Superior temporal gyrus (tissue), 1 donor: ENCODE results near the gene OTUB1.
A peak's percentile ranks its signal among the peaks of the same experiment; 100 is the strongest.
"Not testable (repeated sequence)": the region's sequence is repeated elsewhere in the genome, so short reads cannot be mapped to it uniquely, and the experiment has no call there.

Experiments used
- DNase-seq: peaks from one replicate; pipeline ENCODE4 v3.0.0-alpha.2; 2016; ENCODE audit errors: extremely low spot score

The OTUB1 gene, protein sequence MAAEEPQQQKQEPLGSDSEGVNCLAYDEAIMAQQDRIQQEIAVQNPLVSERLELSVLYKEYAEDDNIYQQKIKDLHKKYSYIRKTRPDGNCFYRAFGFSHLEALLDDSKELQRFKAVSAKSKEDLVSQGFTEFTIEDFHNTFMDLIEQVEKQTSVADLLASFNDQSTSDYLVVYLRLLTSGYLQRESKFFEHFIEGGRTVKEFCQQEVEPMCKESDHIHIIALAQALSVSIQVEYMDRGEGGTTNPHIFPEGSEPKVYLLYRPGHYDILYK

DNA sequence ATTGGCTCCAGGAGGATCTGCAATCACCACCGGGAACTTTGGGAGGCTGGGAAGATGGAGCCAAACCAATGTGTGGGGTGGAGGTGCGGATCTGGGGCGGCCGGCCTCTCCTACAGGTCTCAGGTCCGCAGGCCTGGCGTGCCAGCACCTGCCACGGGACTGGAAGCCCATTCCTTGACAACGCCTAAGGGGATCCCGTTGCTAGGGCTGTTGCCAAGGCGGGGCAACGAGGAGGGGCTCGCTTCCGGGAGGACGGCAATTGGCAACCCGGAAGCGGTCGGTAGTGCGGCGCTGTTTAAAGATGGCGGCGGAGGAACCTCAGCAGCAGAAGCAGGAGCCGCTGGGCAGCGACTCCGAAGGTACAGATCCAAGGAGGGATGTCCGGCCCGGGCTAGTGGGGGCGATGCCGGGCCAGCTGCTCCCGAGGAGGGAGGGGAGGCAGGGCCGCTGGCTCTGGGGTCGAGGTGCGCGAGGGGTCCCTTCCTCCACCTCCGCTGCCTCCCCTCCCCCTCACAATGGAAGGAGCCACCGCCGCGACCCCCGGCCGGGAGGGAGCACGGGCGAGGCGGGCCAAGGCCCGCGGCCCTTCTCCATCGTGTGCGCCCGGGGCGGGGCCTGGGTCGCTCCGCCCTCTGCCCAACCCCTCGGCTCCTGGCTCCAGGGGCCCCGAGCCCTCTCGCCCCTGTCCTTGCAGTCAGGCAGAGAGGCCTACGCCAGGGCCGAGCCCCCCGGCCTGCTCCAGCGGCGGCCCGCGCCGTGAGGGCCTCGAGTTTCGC, at the start of gene OTUB1:
TSS of gene OTUB1 (plus strand) at position 283 of the 776 bp plus-strand sequence. CDS start at position 302, 19 bp downstream.
- peak; percentile 91 for DNase-seq

DNA sequence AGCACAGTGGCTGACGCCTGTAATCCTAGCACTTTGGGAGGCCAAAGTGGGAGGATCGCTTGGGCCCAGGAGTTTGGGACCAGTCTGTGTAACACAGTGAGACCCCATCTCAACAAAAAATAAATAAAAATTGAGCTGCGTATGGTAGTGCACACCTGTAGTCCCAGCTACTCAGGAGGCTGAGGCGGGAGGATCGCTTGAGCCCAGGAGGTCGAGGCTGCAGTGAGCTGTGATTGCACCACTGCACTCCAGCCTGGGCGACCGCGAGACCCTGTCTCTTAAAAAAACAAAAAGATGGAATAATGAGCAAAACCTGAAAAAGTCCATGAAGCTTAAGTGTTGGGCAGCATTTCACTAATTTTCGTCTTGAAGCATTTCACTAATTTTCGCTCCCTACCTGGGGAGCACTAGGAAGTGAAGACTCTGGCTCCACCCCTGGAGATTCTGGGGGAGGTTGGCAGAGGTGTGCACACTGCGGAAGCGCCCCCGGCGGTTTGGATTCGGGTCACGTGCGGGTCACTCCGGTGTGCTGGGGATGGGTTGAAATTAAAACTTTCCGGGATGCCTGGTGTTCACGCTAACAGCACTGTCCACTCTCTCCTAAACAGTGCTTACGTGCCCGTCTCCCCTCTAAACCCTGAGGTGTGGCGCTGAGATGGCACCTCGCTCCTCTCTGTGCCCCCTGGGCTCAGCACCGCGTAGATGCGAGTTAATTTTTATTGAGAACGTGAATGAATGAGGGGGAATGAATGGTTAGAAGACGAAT, 48.3 kb upstream of the OTUB1 start:
- no peak for DNase-seq

DNA sequence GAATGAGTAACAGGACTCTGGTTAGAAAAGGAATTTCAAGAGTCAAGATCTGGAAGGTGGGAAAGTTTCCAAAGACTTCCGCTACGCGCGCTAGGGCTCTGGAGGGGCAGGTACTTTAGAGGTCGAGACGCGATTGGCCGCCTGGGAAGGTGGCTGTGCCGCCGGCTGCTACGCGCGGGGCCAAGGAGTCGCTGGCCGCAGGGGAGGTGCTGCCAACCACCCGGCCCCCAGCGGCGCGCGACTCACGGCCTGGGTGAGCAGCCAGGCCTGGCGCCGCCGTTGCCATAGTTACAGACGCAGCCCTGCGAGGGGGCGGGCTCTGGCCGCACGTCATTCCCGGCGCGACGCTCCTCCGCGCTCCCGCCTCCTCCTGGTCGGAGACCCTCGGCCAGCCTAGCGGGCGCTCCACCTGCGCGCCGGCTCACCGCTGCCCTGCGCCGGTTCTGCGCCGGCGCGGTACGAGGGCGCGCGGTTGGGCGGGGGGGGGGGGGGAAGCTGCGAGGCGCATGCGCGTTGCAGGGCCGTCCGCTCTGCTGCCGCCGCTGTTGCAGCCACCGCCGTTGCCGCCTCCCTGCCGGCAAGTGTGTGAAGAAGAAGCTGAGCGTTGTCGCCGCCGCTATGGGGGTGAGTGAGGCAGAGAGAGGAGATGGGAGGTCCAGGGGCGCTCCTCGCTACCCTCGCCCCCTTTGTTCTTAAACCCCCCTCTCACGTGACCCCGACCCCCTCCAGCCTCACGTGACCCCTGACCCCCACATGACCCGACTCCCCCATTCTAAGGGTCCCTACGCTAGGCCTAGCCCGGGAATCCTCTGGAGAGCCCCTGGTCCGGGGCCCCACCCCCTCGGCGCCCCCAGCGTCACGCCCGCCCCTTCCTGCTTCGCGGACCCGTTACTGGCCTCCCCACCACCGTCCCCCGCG, 47.5 kb upstream of the OTUB1 start, which contains the start of gene NAA40:
TSS of gene NAA40 (plus strand) at position 524 of the 918 bp plus-strand sequence. CDS start at position 619, 95 bp downstream.
- DNase-seq = peak; percentile 81

DNA sequence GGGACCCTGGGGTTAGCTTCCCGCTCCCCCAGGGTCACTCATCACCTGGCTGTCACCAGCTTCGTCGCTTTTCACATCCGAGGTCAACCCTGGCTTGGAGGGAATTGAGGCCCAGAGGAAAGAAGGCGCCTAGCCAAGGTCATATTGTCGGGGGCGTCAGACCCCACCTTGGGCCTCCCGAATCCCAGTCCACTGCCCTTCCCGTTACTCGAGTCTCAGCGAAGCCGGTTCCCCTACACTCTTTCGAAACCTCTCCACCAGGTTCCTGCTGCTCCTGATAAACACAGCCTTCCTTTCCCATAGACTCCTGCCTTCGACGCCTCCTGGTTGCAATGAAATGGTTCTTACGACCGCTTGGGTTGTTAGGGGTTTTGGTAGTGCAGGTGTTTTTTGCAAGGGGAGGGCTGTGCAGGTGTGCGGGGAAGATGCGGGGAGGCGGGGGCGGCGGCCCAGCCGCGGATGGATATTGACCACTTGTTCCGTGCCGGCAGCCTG, 46.8 kb upstream of the OTUB1 start:
- no peak for DNase-seq

DNA sequence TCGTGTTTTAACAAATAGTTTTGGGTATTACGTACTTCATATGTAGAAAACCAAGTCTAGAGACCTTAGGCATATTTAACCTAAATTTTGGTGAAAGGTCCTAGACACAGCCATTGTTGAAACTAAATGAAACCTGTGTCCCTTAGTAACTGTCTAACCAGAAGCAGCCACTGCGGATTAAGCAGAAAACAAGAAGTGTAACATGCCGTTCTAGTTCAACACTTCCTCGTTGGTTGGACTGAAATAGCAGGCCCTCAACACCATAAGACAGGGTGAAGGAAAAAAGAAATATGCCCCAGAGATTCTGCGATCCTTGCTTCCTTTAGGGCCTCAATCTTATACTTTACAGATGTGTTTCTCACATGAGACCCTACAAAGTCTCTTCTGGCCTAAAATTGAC, 45.5 kb upstream of the OTUB1 start:
- DNase-seq = peak; percentile 15

DNA sequence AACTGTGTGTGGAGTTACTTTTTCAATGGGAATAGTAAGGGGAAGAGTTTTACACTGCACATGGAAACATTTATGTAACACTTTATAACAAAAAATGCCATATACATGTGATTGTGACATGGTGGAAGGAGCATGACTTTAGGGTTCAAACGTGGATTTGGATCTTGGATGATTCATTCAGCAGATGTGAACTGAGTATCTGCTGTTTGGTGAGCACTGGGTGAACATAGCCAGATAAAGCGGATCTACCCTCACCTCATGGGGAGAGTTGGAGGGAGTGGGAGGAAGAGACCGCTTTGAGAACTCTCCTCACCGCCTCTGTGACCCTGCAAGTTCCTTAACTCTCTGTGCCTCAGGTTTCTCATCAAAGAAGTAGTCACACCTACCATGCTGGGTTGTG, 44.3 kb upstream of the OTUB1 start:
- no peak for DNase-seq

DNA sequence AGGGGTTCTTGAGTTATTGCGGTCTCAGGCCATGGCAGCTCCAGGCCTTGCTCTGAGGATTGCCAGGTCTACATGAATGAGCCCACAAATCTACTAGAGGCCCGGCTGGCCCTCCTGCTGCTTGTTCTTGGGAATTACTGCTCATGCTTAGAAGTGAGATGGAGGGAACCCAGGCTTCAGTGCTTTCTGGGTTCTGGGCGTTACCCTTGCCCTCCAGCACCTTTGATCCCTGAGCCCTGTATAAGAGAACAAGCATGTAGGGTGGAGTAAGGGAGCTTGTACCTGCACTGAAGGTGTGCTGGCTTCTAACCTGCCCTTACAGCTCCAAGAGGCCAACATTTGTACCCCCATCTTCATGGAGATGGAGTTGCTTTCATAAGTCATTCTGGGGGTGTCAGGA, 43.4 kb upstream of the OTUB1 start:
- no peak for DNase-seq

DNA sequence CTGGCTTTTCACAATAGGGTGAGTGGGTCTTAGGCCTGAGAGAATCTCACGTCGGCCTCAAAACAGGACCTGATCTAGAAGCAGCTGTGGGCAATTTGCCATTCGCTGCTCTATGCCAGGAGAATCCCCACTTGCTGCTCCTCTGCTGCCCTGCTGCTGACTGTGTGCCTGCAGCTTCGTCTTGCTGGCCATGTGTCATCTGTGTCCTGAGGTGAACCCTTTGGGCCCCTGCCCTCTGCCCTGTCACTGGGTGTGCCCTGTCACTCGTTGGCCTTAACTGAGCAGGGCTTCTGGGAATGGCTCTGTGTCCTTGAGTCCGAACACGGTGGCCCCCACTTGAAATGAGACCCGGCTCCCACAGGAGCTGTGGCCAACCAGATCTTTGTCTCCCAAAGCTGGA, 41.3 kb upstream of the OTUB1 start:
- DNase-seq = no peak

DNA sequence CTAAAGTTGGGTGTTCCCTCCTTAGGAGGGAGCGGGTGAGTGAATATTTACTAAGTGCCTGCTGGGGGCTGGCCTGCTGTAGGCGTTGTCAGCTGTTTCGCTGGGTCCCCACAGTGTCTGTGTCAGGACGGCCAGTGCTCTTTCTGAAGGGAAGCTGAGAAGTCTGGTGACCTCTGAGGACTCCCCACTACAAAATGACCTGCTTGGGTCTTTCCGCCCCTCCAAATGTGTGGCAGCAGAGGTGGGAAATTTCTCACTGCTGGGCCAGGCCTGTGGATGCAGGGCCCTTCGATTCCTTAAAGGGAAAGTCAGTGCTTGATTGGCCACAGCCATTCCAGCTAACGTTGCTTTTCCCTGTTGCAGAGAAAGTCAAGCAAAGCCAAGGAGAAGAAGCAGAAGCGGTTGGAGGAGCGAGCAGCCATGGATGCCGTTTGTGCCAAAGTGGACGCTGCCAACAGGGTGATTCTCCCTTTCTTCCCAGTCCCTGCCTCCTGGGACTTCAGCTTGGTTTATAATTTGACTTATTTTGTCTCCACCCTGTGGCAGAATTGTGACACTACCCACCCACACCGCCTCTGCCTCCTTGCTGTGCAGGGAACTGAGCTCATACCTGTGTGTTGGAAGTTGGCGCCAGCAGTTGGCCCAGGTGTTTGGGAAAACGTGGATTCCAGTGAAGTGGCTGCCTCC, 40.6 kb upstream of the OTUB1 start:
- DNase-seq = peak; percentile 90

DNA sequence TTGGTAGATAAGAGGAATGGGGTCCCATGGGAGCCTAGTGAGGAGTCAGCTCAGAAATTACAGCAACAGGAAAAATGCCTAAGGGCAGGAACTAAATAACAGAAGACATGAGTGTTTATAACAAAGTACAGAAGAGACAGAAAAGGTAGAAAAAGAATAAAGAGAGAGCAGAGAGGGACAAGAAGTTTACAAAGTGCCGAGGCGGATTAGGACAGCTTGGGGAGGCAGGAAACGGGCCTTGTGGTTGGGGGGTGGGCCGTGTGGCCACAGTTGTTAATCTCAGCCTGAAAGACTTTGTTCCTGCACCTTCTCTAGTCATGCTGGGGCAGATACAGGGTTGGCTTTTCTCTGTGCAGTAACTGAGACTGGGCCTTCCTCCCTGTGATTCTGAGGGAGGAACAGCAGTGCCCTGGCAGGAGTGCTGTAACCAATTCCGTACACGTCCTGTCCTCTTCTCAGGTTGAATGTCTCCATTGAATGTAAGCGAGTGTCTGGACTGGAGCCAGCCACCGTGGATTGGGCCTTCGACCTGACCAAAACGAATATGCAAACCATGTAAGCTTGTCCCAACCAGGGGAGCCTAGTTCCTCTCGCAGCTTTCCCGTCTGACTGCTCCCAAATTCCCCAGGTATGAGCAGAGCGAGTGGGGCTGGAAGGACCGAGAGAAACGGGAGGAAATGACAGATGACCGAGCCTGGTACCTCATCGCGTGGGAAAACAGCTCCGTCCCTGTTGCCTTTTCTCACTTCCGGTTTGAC, 34.3 kb upstream of the OTUB1 start:
- no peak for DNase-seq

DNA sequence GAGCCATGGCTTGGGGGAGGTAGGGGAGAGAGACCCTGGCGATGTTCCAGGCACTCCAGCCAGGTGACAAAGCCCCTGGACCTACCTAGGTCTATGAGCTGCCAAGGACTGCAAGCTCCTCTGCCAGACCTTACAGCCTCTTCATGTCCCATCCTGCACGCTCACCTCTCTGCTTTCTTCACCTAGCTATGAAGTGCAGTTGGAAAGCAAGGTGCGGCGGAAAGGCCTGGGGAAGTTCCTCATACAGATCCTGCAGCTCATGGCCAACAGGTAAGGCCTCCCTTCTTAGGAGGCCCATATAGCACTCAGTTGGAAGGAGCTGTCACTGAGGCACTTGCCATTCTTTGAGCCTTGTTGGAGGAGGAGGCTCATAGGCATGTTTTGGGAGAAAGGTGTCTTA, 33.7 kb upstream of the OTUB1 start:
- DNase-seq = no peak

DNA sequence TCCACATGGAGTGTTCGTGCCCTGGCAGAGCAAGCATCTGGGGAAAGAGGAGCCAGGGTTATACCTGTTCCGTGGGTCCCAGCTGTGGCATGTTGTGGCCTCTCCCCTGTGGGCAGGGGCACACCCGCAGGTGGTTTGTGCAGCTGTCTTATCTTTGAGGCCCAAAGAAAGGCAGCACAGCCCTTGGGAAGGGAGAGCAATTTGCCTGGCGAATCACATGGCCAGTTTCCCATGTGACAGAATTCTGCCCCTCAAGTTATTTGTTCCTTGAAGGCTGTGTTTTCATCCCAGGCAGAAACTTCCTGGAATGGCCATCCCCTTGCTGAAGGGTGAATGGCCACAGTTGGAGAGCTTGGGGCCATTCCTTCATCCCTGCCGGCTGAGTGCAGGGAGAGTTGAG, 28.2 kb upstream of the OTUB1 start:
- DNase-seq = no peak

DNA sequence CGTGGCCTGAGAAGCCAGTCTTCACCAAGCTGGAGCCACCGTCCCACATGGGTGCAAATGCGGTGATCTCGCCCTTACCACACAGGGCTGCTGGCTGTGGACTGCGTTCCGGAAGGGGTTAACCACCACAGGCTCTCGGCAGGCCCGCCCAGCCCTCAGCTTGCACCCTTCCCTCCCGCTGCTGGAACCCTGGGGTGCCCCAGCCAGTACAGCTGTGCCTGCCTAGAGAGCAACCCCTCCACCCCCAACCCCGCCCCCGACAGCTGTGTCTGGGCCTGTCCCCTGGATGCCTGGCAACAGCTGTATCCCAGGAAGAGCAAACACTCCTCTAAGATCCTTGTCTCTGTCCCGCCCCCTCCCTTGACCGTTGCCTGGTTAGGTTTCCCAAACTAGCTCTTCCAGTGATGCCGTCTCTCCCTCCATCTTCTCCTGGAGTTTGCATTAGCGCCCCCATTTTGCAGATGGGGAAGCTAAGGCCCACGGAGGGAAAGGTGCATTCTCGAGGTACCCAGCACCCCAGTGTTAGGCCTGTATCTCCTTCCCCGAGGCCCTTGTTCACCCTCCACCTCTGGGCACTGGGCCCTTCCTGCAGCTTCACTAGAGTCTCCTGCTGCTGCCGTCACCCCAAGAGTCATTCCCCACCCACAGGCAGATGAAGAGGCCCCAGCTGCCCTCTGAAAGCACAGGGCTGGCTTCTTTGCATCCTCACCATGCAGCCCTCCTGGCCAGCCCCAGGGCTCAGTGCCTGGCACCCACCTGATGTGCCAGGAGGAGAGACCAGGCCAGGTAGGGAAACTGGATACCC, 24.4 kb upstream of the OTUB1 start:
- DNase-seq = no peak

DNA sequence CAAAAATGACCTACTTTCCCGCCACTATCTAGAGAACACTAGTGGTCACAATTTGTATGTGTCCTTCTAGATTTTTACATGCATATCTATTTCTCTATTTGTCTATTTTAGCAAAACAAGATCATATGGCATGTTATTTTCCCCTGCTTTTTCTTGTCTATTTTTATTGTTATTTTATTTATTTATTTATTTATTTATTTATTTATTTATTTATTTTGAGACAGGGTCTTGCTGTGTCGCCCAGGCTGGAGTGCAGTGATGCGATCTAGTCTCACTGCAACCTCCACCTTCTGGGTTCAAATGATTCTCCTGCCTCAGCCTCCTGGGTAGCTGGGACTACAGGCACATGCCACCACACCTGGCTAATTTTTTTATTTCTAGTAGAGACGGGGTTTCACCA, 22.3 kb upstream of the OTUB1 start:
- not testable (repeated sequence) for DNase-seq

DNA sequence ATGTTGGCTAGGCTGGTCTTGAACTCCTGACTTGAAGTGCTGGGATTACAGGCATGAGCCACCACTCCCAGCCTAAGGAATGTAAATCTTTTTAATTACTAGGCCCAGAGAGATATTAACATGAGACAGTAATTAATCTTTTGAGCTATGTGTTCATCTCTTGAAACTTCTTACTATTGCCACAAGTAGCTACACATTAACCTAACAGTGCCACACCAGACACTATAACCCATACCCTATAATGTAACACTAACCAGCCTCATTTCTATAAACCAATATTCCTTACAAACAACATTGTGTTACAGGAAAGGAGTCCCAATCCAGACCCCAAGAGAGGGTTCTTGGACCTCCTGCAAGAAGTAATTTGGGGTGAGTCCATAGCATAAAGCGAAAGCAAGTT, 19.8 kb upstream of the OTUB1 start:
- DNase-seq = no peak

DNA sequence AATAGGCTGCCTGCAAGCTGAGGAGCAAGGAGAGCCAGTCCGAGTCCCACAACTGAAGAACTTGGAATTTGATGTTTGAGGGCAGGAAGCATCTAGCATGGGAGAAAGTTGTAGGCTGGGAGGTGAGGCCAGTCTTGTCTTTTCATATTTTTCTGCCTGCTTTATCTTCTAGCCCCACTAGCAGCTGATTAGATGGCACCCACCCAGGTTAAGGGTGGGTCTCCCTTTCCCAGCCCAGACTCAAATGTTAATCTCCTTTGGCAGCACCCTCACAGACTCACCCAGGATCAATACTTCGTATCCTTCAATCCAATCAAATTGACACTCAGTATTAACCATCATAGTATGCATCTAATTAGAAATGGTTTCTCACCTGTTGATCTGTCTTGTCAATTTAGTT, 16.8 kb upstream of the OTUB1 start:
- DNase-seq = no peak

DNA sequence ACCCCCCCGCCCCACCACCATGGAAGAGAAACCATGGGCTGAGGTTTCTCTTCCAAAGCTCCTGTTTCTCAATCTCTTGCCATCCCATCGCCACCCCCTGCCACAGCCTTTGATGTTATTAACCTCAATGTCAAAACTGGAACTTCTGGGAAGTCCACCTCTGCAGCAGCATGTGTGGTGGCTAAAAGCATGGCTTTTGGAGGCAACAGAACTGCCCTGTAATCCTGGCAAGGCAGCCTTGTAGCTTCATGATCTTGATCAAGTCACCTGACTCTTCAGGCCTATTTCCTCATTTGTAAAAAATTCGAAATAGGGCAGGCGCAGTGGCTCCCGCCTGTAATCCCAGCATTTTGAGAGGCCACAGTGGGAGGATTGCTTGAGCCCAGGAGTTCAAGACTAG, 15.3 kb upstream of the OTUB1 start:
- no peak for DNase-seq

DNA sequence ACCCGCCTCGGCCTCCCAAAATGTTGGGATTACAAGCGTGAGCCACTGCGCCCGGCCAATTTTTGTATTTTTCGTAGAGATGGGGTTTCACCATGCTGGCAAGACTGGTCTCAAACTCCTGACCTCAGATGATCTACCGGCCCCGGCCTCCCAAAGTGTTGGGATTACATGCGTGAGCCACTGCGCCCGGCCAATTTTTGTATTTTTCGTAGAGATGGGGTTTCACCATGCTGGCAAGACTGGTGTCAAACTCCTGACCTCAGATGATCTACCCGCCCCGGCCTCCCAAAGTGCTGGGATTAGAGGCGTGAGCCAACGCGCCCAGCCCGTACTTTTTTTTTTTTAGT, 12.4 kb upstream of the OTUB1 start:
- DNase-seq = not testable (repeated sequence)
